Measurements from ENCODE around the gene ICAM3. TPM values are rescaled to one million over a fixed set of nuclear protein-coding genes. Genes with fewer than 3 reads are reported as not detected.
A peak's percentile ranks its signal among the peaks of the same experiment; 100 is the strongest.

ICAM3 gene
- total RNA-seq, 1 experiment from 2014 or later: 8.3 TPM

- Histone ChIP-seq H3K9me2 (ENCODE audit: insufficient read depth) (no peaks in the 10 kb centered on the region), H3K27ac (ENCODE audit: low read depth, low read length) (peak overlapping the region; percentile 80), H3K9me3 (ENCODE audit: control insufficient read depth in 1 of 2, insufficient read depth in 1 of 2, low read depth in 1 of 2, low read length in 2 of 2) (no peaks in the 10 kb centered on the region), H3K79me2 (ENCODE audit: insufficient read depth, low read length) (0 out of 2 replicates have a peak, but pooled peaks cover 4% of the 10 kb centered on the region), H3K4me1 (ENCODE audit: control insufficient read depth in 1 of 2, insufficient read depth in 2 of 2, low read length in 2 of 2) (peaks cover 4 to 21% of the 10 kb centered on the region in 2 experiments; a peak in 3 of 4 replicates), H3K4me3 (replicated peaks in 1 of 2; ENCODE audit: low read depth in 1 of 2, low read length in 2 of 2) (peak overlapping the region; percentile 89 to 98), H3K4me2 (ENCODE audit: low read length) (peak overlapping the region; percentile 96), H2AFZ (ENCODE audit: low read depth, low read length, poor library complexity, severe bottlenecking) (no peak overlapping the region), H3K27me3 (ENCODE audit: insufficient read depth, low read length) (no peaks in the 10 kb centered on the region), H4K20me1 (ENCODE audit: insufficient read depth) (no peaks in the 10 kb centered on the region), H3K36me3 (ENCODE audit: control insufficient read depth in 1 of 2, insufficient read depth in 2 of 2, low read length in 2 of 2) (peaks cover 12 to 14% of the 10 kb centered on the region in 2 experiments; a peak in 3 of 4 replicates), H3K9ac (ENCODE audit: low read length) (peak overlapping the region; percentile 82)
- no peak; the same call in 1 of the 2 replicates for ATAC-seq
- intact Hi-C loops (cut with micrococcal nuclease): no loop called here
- BruUV-seq (replicated peaks): TSS peak; percentile 33
- CTCF ChIA-PET: no interaction called here
- TF ChIP-seq SP1 (IDR thresholded peaks at IDR 0.05; ENCODE audit: low read depth) (no peak), TCF7L2 (IDR thresholded peaks at IDR 0.05; ENCODE audit: borderline replicate concordance, extremely low read depth, insufficient read depth, insufficient read length) (no peak), EGR1 (IDR thresholded peaks at IDR 0.05; ENCODE audit: low read depth) (no peak), ELF1 (IDR thresholded peaks at IDR 0.05; ENCODE audit: borderline replicate concordance, low read depth) (no peak), JUND (IDR thresholded peaks at IDR 0.05) (no peak), CBX3 (IDR thresholded peaks at IDR 0.05; ENCODE audit: low read depth) (no peak), SIN3A (IDR thresholded peaks at IDR 0.05; ENCODE audit: low read depth) (no peak), POLR2AphosphoS5 (IDR thresholded peaks at IDR 0.05; ENCODE audit: low read depth, low read length) (no peak), YY1 (IDR thresholded peaks at IDR 0.05; ENCODE audit: extremely low read depth, insufficient replicate concordance, low read depth, low read length) (no peak), POLR2A (IDR thresholded peaks at IDR 0.05; ENCODE audit: borderline replicate concordance, extremely low read depth, insufficient read depth, insufficient read length) (no peak), EZH2 (IDR thresholded peaks at IDR 0.05) (no peak), ZNF274 (IDR thresholded peaks at IDR 0.05; ENCODE audit: low read depth, low read length) (no peak)
- DNase-seq (ENCODE audit: low read depth, low spot score): no peak
- RAD21 ChIA-PET (ENCODE audit: low non-redundant PET in 1 of 2, low total read pairs in 2 of 2, uncharacterized antibody in 2 of 2, unreplicated experiment in 2 of 2): no interaction called here
- POLR2A ChIA-PET: no interaction called here
These were observed 23.0 kb downstream of the ICAM3 start for GRCh38 chr19:10316229-10317044.
